ENCODE results near the gene SLC12A9. TPM values are rescaled to one million over a fixed set of nuclear protein-coding genes. Genes with fewer than 3 reads are reported as not detected.

SLC12A9 gene
- total RNA-seq, 1 experiment from 2014 or later = 23.8 TPM

DNA sequence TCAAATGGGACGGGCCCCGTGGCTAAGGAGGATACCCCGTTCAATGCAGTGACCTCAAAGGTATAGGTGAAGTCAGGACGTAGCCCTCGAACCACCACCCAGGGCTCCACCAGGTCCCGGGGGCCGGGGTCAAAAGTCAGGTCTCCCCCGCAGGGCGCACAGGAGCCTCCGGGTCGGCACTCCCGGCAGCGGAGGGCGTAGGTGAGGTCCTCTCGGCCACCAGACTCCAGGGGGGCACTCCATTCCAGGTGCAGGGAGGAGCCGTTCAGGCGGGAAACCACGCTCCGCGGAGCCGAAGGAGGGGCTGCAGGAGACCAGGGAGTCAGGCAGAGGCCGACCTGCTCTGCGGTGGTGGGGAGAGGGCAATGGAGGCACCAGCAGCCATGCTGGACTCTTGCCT lies 32.9 kb upstream of the SLC12A9 start:
- H3K9me3 ChIP-seq (ENCODE audit: low read depth, low read length, poor library complexity, severe bottlenecking) = no peaks in the 10 kb centered on the region
- peaks cover 4% of the 10 kb centered on the region for H3K4me1 ChIP-seq (ENCODE audit: insufficient read depth, low read length, poor library complexity, severe bottlenecking)
- peaks cover 88% of the 10 kb centered on the region for H3K36me3 ChIP-seq (ENCODE audit: insufficient read depth, low read length, poor library complexity, severe bottlenecking)
- H3K4me3 ChIP-seq (ENCODE audit: low read depth, low read length, poor library complexity, severe bottlenecking) = no peak overlapping the region
- intact Hi-C loops (cut with micrococcal nuclease; ENCODE audit: unreplicated experiment) = no loop called here
- no peak for DNase-seq (ENCODE audit: low spot score)
- BruUV-seq (replicated peaks) = no TSS peak
- no peak overlapping the region for H3K27ac ChIP-seq (ENCODE audit: low read depth, low read length, poor library complexity, severe bottlenecking)
- ChIA-PET POLR2A (ENCODE audit: low non-redundant PET) (no interaction called here), CTCF (no interaction called here)
- TF ChIP-seq, protein P1, sequence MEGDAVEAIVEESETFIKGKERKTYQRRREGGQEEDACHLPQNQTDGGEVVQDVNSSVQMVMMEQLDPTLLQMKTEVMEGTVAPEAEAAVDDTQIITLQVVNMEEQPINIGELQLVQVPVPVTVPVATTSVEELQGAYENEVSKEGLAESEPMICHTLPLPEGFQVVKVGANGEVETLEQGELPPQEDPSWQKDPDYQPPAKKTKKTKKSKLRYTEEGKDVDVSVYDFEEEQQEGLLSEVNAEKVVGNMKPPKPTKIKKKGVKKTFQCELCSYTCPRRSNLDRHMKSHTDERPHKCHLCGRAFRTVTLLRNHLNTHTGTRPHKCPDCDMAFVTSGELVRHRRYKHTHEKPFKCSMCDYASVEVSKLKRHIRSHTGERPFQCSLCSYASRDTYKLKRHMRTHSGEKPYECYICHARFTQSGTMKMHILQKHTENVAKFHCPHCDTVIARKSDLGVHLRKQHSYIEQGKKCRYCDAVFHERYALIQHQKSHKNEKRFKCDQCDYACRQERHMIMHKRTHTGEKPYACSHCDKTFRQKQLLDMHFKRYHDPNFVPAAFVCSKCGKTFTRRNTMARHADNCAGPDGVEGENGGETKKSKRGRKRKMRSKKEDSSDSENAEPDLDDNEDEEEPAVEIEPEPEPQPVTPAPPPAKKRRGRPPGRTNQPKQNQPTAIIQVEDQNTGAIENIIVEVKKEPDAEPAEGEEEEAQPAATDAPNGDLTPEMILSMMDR (conservative IDR thresholded peaks at IDR 0.05; ENCODE audit: low read depth, low read length) = no peak
- TF ChIP-seq EZH2 (IDR thresholded peaks at IDR 0.05; ENCODE audit: borderline replicate concordance, low read depth, low read length, poor library complexity, severe bottlenecking) = no peak
- no peaks in the 10 kb centered on the region for H3K27me3 ChIP-seq (replicated peaks; ENCODE audit: insufficient read depth, low read depth, low read length, poor library complexity)

DNA sequence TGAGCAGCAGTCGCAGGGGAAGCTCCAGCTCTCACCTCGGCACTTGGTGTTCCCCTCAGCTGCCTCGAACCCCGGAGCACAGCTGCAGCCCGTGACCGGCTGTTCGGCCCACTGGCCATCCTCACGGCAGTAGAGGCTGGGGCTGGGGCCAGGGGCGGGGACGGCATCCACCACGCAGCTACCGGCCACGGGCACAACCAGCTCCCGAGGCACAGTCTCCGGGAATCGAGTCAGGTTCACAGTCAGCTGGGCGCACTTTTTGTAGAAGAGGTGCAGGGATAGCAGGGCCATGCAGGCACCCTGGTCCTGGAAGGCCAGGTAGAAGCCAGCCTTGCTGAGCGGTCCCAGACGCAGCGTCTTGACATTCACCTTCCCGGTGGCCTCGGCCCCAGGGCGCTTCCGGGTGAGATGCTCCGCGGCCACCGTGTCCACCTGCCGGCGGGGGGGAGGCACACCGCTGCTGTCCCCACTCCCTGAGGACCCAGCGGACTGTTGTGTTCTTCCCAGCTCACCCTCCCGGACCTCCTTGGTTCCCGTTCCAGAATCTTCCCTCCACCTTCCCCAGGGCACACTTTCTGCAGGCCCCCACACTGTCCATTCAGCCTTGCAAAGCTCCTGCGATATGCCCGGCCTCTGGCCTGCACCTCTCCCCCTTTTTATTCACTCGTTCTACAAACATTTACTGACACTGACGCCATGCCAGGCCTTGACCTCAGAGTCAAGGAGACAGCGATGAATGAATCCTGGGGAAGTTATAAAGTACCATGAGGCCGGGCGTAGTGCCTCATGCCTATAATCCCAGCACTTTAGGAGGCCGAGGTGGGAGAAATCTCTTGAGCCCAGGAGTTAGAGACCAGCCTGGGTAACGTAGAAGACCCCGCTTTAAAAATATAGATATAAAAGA lies 30.0 kb upstream of the SLC12A9 start:
- Histone ChIP-seq H3K4me1 (ENCODE audit: insufficient read depth, low read length, poor library complexity, severe bottlenecking) (peaks cover 8% of the 10 kb centered on the region), H3K36me3 (ENCODE audit: insufficient read depth, low read length, poor library complexity, severe bottlenecking) (peaks cover 61% of the 10 kb centered on the region), H3K27ac (ENCODE audit: low read depth, low read length, poor library complexity, severe bottlenecking) (no peak overlapping the region), H3K27me3 (replicated peaks; ENCODE audit: insufficient read depth, low read depth, low read length, poor library complexity) (no peaks in the 10 kb centered on the region), H3K4me3 (ENCODE audit: low read depth, low read length, poor library complexity, severe bottlenecking) (no peak overlapping the region), H3K9me3 (ENCODE audit: low read depth, low read length, poor library complexity, severe bottlenecking) (no peaks in the 10 kb centered on the region)
- ChIA-PET POLR2A (ENCODE audit: low non-redundant PET) (no interaction called here), CTCF (interaction anchor here (1.1 kb wide), 1 partner anchor 30 kb away, joined by 3 read pairs; the partner anchor contains the start of gene SLC12A9)
- BruUV-seq (replicated peaks) = no TSS peak
- TF ChIP-seq, protein P1 (conservative IDR thresholded peaks at IDR 0.05; ENCODE audit: low read depth, low read length) = no peak
- no peak for TF ChIP-seq EZH2 (IDR thresholded peaks at IDR 0.05; ENCODE audit: borderline replicate concordance, low read depth, low read length, poor library complexity, severe bottlenecking)
- no peak for DNase-seq (ENCODE audit: low spot score)
- intact Hi-C loops (cut with micrococcal nuclease; ENCODE audit: unreplicated experiment) = no loop called here

DNA sequence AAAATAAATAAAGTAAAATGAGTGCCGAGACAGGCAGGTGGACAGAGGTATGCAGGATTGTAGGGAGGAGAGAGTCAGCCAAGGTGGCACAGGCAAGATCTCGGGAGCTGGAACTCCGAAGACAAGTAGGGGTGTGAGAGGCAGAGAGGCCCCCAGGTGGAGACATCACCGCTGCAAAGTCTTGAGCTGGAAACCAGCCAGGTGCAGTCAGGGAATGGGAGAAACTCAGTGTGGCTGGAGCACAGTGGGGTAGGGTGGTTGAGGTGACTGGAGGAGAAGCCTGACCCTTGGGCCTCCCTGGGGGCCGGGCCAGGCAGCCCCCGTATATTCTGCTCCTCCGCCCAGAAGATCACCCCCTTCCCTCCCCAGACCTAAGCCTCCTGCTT lies 29.4 kb upstream of the SLC12A9 start:
- Histone ChIP-seq H3K4me3 (ENCODE audit: low read depth, low read length, poor library complexity, severe bottlenecking) (no peak overlapping the region), H3K4me1 (ENCODE audit: insufficient read depth, low read length, poor library complexity, severe bottlenecking) (peaks cover 8% of the 10 kb centered on the region), H3K27ac (ENCODE audit: low read depth, low read length, poor library complexity, severe bottlenecking) (no peak overlapping the region), H3K36me3 (ENCODE audit: insufficient read depth, low read length, poor library complexity, severe bottlenecking) (peaks cover 54% of the 10 kb centered on the region), H3K9me3 (ENCODE audit: low read depth, low read length, poor library complexity, severe bottlenecking) (no peaks in the 10 kb centered on the region), H3K27me3 (replicated peaks; ENCODE audit: insufficient read depth, low read depth, low read length, poor library complexity) (no peaks in the 10 kb centered on the region)
- CTCF ChIA-PET = interaction anchor here (1.1 kb wide), 1 partner anchor 29 kb away, joined by 3 read pairs; the partner anchor contains the start of gene SLC12A9
- POLR2A ChIA-PET (ENCODE audit: low non-redundant PET) = no interaction called here
- intact Hi-C loops (cut with micrococcal nuclease; ENCODE audit: unreplicated experiment) = no loop called here
- BruUV-seq (replicated peaks) = no TSS peak
- no peak for TF ChIP-seq EZH2 (IDR thresholded peaks at IDR 0.05; ENCODE audit: borderline replicate concordance, low read depth, low read length, poor library complexity, severe bottlenecking)
- TF ChIP-seq, protein P1 (conservative IDR thresholded peaks at IDR 0.05; ENCODE audit: low read depth, low read length) = no peak
- DNase-seq (ENCODE audit: low spot score) = no peak

Data from A673 (cell line).